Measurements from ENCODE around the gene LUC7L3. TPM values are rescaled to one million over a fixed set of nuclear protein-coding genes. Genes with fewer than 3 reads are reported as not detected.
A peak's percentile ranks its signal among the peaks of the same experiment; 100 is the strongest.

The LUC7L3 gene
- total and polyA plus RNA-seq, 2 of the 13 experiments (the other 11 are each of a cell fraction or from before 2014, with no cell fraction given): 108 to 120 TPM

DNA sequence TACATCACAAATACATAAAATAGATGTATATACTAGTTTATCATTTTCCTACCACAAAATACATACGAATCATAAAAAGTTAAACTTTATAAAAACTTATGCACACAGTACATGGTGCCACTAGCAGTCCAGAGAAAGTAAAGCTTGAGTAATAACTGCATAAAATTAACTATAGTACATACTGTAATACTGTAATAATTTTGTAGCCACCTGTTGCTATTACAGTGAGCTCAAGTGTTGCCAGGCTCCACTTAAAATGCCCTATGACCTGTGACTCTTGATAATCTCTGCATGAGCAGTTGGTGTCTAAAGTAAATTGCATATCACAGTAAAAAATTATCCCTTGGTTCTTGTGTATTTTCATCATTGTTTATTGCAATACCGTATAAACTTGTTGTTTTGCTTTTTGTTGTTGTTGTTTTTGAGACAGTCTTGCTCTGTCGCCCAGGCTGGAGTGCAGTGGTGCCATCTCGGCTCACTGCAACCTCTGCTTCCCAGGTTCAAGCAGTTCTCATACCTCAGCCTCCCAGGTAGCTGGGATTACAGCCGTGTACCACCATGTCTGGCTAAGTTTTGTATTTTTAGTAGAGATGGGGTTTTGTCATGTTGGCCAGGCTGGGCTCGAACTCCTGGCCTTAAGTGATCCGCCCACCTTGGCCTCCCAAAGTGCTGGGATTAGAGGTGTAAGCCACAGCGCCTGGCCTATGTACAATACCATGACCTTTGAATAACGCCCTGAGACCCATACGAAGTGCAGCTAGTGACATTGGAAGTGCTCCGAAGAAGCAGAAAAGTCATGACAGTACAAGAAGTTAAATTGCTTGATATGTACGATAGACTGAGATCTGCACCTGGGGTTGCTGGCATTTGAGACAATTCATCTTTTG lies 6.6 kb downstream of the LUC7L3 start (continued):
- TF ChIP-seq, protein P1, sequence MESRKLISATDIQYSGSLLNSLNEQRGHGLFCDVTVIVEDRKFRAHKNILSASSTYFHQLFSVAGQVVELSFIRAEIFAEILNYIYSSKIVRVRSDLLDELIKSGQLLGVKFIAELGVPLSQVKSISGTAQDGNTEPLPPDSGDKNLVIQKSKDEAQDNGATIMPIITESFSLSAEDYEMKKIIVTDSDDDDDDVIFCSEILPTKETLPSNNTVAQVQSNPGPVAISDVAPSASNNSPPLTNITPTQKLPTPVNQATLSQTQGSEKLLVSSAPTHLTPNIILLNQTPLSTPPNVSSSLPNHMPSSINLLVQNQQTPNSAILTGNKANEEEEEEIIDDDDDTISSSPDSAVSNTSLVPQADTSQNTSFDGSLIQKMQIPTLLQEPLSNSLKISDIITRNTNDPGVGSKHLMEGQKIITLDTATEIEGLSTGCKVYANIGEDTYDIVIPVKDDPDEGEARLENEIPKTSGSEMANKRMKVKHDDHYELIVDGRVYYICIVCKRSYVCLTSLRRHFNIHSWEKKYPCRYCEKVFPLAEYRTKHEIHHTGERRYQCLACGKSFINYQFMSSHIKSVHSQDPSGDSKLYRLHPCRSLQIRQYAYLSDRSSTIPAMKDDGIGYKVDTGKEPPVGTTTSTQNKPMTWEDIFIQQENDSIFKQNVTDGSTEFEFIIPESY (CRISPR knock-in tag; IDR thresholded peaks at IDR 0.05): peak; percentile 91

DNA sequence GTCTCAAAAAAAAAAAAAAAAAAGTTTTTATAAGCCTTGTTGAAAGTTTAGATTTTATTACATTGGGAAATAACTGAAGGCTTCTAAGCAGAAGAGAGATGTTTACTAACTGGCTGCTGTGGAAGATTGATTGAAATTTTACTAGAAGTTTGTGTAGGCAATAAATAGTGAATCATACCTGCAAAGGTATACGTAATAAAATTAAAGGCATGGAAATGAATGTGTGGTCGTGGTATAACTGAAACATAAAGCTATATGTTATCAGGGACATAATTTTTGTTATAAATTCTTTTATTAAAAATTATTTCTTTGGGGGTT lies 8.7 kb downstream of the LUC7L3 start:
- 92% methylated on average over 2 of the region's 2 CpGs for WGBS (ENCODE audit: low lambda C conversion rate)

More for the DNA sequence above, 8.7 kb downstream of the LUC7L3 start:
- Histone ChIP-seq H3K4me1 (ENCODE audit: insufficient read depth, low read length) (peaks cover 76% of the 10 kb centered on the region), H3K79me2 (ENCODE audit: insufficient read depth, low read length) (peaks cover 98% of the 10 kb centered on the region), H3K9ac (ENCODE audit: insufficient read depth, low read depth, low read length) (no peak overlapping the region), H3K4me3 (replicated peaks in 1 of 3; ENCODE audit: insufficient read depth in 1 of 3, low read depth in 2 of 3, low read length in 3 of 3) (no peak overlapping the region), H3K27me3 (ENCODE audit: control insufficient read depth in 1 of 2, insufficient read depth in 2 of 2, low read length in 2 of 2) (no peaks in the 10 kb centered on the region), H3K27ac (ENCODE audit: extremely low read length, insufficient read depth, low read length) (no peak overlapping the region), H3K9me3 (ENCODE audit: low read length) (no peaks in the 10 kb centered on the region), H2AFZ (ENCODE audit: low read length) (no peak overlapping the region), H4K20me1 (ENCODE audit: insufficient read depth, low read length) (peaks cover 99% of the 10 kb centered on the region), H3K4me2 (ENCODE audit: low read depth, low read length) (no peak overlapping the region), H3K36me3 (replicated peaks in 1 of 2; ENCODE audit: control insufficient read depth in 1 of 2, insufficient read depth in 2 of 2, low read length in 2 of 2) (peaks cover 4 to 25% of the 10 kb centered on the region in 2 experiments; a peak in 4 of 5 replicates)
- ChIA-PET POLR2A (interaction anchor here (0.7 kb wide), 1 partner anchor 9 kb away, joined by 4 read pairs; the partner anchor contains the start of gene LUC7L3), CTCF (ENCODE audit: low intra/inter-chr PET ratio, low total read pairs) (no interaction called here)
- TF ChIP-seq ZNF329 (CRISPR knock-in tag; IDR thresholded peaks at IDR 0.05; ENCODE audit: low read depth) (no peak), SCMH1 (CRISPR knock-in tag; IDR thresholded peaks at IDR 0.05; ENCODE audit: borderline replicate concordance) (no peak), LCORL (IDR thresholded peaks at IDR 0.05) (no peak), LCORL (CRISPR knock-in tag; IDR thresholded peaks at IDR 0.05) (no peak), RAD21 (CRISPR knock-in tag; IDR thresholded peaks at IDR 0.05) (no peak), ZNF44 (CRISPR knock-in tag; IDR thresholded peaks at IDR 0.05) (no peak), HNRNPUL1 (IDR thresholded peaks at IDR 0.05; ENCODE audit: low read depth, low read length) (no peak)
- TF ChIP-seq, protein P2, sequence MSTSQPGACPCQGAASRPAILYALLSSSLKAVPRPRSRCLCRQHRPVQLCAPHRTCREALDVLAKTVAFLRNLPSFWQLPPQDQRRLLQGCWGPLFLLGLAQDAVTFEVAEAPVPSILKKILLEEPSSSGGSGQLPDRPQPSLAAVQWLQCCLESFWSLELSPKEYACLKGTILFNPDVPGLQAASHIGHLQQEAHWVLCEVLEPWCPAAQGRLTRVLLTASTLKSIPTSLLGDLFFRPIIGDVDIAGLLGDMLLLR (CRISPR knock-in tag; IDR thresholded peaks at IDR 0.05): no peak
- TF ChIP-seq, protein P3, sequence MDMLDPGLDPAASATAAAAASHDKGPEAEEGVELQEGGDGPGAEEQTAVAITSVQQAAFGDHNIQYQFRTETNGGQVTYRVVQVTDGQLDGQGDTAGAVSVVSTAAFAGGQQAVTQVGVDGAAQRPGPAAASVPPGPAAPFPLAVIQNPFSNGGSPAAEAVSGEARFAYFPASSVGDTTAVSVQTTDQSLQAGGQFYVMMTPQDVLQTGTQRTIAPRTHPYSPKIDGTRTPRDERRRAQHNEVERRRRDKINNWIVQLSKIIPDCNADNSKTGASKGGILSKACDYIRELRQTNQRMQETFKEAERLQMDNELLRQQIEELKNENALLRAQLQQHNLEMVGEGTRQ (IDR thresholded peaks at IDR 0.05; ENCODE audit: low read depth, low read length): no peak
- TF ChIP-seq, protein P3 (CRISPR knock-in tag; IDR thresholded peaks at IDR 0.05; ENCODE audit: borderline replicate concordance): no peak
- intact Hi-C loops (cut with micrococcal nuclease; ENCODE audit: unreplicated experiment) (no loop called here), in situ Hi-C loops (cut with HindIII; ENCODE audit: extremely low pct_ligation_motif_present, low pct_unique_long_range_greater_than_20kb) (no loop called here)
- DNase-seq (ENCODE audit: low spot score) (no peak), FAIRE-seq (no peak), ATAC-seq (no peak)
- BruUV-seq (replicated peaks): no TSS peak
